ENCODE data around the gene LTBP1.

GRCh38 chr2:33433279-33434235 lies 486.8 kb downstream of the LTBP1 start:
- TF ChIP-seq CTCF (IDR thresholded peaks at IDR 0.05) = no peak
- no peak for TF ChIP-seq POLR2AphosphoS5 (IDR thresholded peaks at IDR 0.05)
- no peak for TF ChIP-seq POLR2A (IDR thresholded peaks at IDR 0.05)

All from breast epithelium (tissue), 3 donors.